ENCODE measurements around the gene CD300E.

CD300E gene

GRCh38 chr17:74624131-74624530 is 593 bp upstream of the CD300E start:
- Histone ChIP-seq H3K4me3 (ENCODE audit: low read length) (no peak overlapping the region), H3F3A (ENCODE audit: control insufficient read depth, insufficient read depth) (no peaks in the 10 kb centered on the region), H3K36me3 (ENCODE audit: control insufficient read depth, low read length) (no peaks in the 10 kb centered on the region), H3K9me3 (ENCODE audit: control insufficient read depth, insufficient read depth, low read length) (no peaks in the 10 kb centered on the region), H3K79me2 (ENCODE audit: control insufficient read depth, low read length) (no peaks in the 10 kb centered on the region), H3K4me1 (ENCODE audit: control insufficient read depth, low read length) (no peaks in the 10 kb centered on the region), H4K20me1 (ENCODE audit: control insufficient read depth, insufficient read depth, low read depth, low read length) (no peaks in the 10 kb centered on the region), H3K9me2 (replicated peaks; ENCODE audit: control insufficient read depth, low read length) (no peaks in the 10 kb centered on the region), H3K27me3 (ENCODE audit: control insufficient read depth, low read length) (0 out of 2 replicates have a peak, but pooled peaks cover 6% of the 10 kb centered on the region), H3K4me2 (ENCODE audit: low read length) (no peak overlapping the region), H3K27ac (ENCODE audit: low read depth, low read length) (no peak overlapping the region)
- TF ChIP-seq CTCF (IDR thresholded peaks at IDR 0.05; ENCODE audit: low read depth, low read length, poor library complexity, severe bottlenecking) (no peak), EZH2phosphoT487 (IDR thresholded peaks at IDR 0.05; ENCODE audit: borderline replicate concordance, low read length) (no peak)

- no peaks in the 10 kb centered on the region for H3K36me3 ChIP-seq (ENCODE audit: control insufficient read depth, low read length)
- no peaks in the 10 kb centered on the region for H4K20me1 ChIP-seq (ENCODE audit: control insufficient read depth, insufficient read depth, low read depth, low read length)
- no peak overlapping the region for H3K4me2 ChIP-seq (ENCODE audit: low read length)
- H3K9me3 ChIP-seq (ENCODE audit: control insufficient read depth, insufficient read depth, low read length) = no peaks in the 10 kb centered on the region
- H3K27me3 ChIP-seq (ENCODE audit: control insufficient read depth, low read length) = 0 out of 2 replicates have a peak, but pooled peaks cover 5% of the 10 kb centered on the region
- H3K27ac ChIP-seq (ENCODE audit: low read depth, low read length) = no peak overlapping the region
- H3K4me1 ChIP-seq (ENCODE audit: control insufficient read depth, low read length) = no peaks in the 10 kb centered on the region
- TF ChIP-seq EZH2phosphoT487 (IDR thresholded peaks at IDR 0.05; ENCODE audit: borderline replicate concordance, low read length) = no peak
- TF ChIP-seq CTCF (IDR thresholded peaks at IDR 0.05; ENCODE audit: low read depth, low read length, poor library complexity, severe bottlenecking) = no peak
- H3K9me2 ChIP-seq (replicated peaks; ENCODE audit: control insufficient read depth, low read length) = no peaks in the 10 kb centered on the region
- no peak overlapping the region for H3K4me3 ChIP-seq (ENCODE audit: low read length)
- H3K79me2 ChIP-seq (ENCODE audit: control insufficient read depth, low read length) = no peaks in the 10 kb centered on the region
- no peaks in the 10 kb centered on the region for H3F3A ChIP-seq (ENCODE audit: control insufficient read depth, insufficient read depth)
Observed at GRCh38 chr17:74619077-74619673, 4.4 kb downstream of the CD300E start.

DNA sequence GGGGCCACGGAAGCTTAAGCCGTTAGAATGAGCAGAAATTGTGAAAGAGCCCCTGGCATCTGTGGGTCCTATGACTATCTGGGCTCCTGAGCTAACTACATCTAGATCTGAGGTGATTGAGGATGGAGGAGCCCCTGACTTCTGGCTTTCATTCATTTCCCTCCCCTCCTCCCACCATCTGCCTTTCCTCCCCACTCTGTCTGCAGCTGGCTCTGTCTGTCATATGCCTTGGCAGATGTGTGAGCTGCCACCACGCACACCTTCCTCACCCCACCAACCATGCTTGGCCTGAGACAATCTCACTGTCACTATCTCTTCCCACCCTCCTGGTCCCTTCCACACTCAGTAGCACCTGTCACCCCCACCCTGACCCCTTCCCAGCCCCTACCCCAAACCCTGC is 5.1 kb downstream of the CD300E start:
- no peak overlapping the region for H3K27ac ChIP-seq (ENCODE audit: low read depth, low read length)
- H3K27me3 ChIP-seq (ENCODE audit: control insufficient read depth, low read length) = no peaks in the 10 kb centered on the region
- no peaks in the 10 kb centered on the region for H3K9me3 ChIP-seq (ENCODE audit: control insufficient read depth, insufficient read depth, low read length)
- H3F3A ChIP-seq (ENCODE audit: control insufficient read depth, insufficient read depth) = no peaks in the 10 kb centered on the region
- no peaks in the 10 kb centered on the region for H3K4me1 ChIP-seq (ENCODE audit: control insufficient read depth, low read length)
- H3K4me2 ChIP-seq (ENCODE audit: low read length) = no peak overlapping the region
- H3K36me3 ChIP-seq (ENCODE audit: control insufficient read depth, low read length) = no peaks in the 10 kb centered on the region
- H3K79me2 ChIP-seq (ENCODE audit: control insufficient read depth, low read length) = no peaks in the 10 kb centered on the region
- TF ChIP-seq EZH2phosphoT487 (IDR thresholded peaks at IDR 0.05; ENCODE audit: borderline replicate concordance, low read length) (no peak), CTCF (IDR thresholded peaks at IDR 0.05; ENCODE audit: low read depth, low read length, poor library complexity, severe bottlenecking) (no peak)
- H3K9me2 ChIP-seq (replicated peaks; ENCODE audit: control insufficient read depth, low read length) = no peaks in the 10 kb centered on the region
- H4K20me1 ChIP-seq (ENCODE audit: control insufficient read depth, insufficient read depth, low read depth, low read length) = no peaks in the 10 kb centered on the region
- H3K4me3 ChIP-seq (ENCODE audit: low read length) = no peak overlapping the region
